GM23338 (cell line): Measurements from ENCODE around the gene CACNB2. TPM values are rescaled to one million over a fixed set of nuclear protein-coding genes. Genes with fewer than 3 reads are reported as not detected.

Experiments
- ATAC-seq: fragments of 200-7000 bp; cut with Tn5 transposase; 3 replicates; pipeline ENCODE4 v1.9.1; 2020
- DNase-seq: peaks from one replicate; pipeline ENCODE4 v3.0.0-alpha.2; 2015; ENCODE audit warnings: low spot score
- H2AFZ ChIP-seq: fragments of 200-600 bp; sonication (generic); 2 replicates; pipeline ENCODE4 v1.8.0; 2016; ENCODE audit warnings: antibody characterized with exemption, mild to moderate bottlenecking, moderate library complexity
- H3F3A ChIP-seq: fragments of 200-600 bp; sonication (generic); replicated peaks from 2 replicates; pipeline ENCODE4 v1.8.0; 2017; ENCODE audit warnings: antibody characterized with exemption, mixed run types, low read depth
- H3K27ac ChIP-seq: fragments of 200-600 bp; sonication (generic); 2 replicates; pipeline ENCODE4 v1.6.1; 2016; ENCODE audit warnings: low read depth
- H3K27me3 ChIP-seq: fragments of 200-600 bp; sonication (generic); 2 replicates; pipeline ENCODE4 v1.8.0; 2016; ENCODE audit warnings: mild to moderate bottlenecking, mixed run types, moderate library complexity; ENCODE audit not compliant: insufficient read depth
- H3K36me3 ChIP-seq: fragments of 200-600 bp; sonication (generic); 2 replicates; pipeline ENCODE4 v1.8.0; 2016; ENCODE audit warnings: mild to moderate bottlenecking; ENCODE audit not compliant: insufficient read depth
- H3K4me1 ChIP-seq: fragments of 200-600 bp; sonication (generic); 2 replicates; pipeline ENCODE4 v1.8.0; 2016; ENCODE audit warnings: mild to moderate bottlenecking, moderate library complexity; ENCODE audit not compliant: insufficient read depth
- H3K4me2 ChIP-seq: fragments of 200-600 bp; sonication (generic); 2 replicates; pipeline ENCODE4 v1.7.1; 2017; ENCODE audit warnings: mixed run types
- H3K4me3 ChIP-seq: fragments of 200-600 bp; sonication (generic); 2 replicates; pipeline ENCODE4 v1.6.1; 2016; ENCODE audit warnings: mixed run types
- H3K79me2 ChIP-seq: fragments of 200-600 bp; sonication (generic); replicated peaks from 2 replicates; pipeline ENCODE4 v1.8.0; 2017; ENCODE audit warnings: mild to moderate bottlenecking; ENCODE audit not compliant: insufficient read depth
- H3K9me2 ChIP-seq: fragments of 200-600 bp; sonication (generic); 2 replicates; pipeline ENCODE4 v1.8.0; 2017; ENCODE audit not compliant: insufficient read depth
- H4K20me1 ChIP-seq: fragments of 200-600 bp; sonication (generic); replicated peaks from 2 replicates; pipeline ENCODE4 v1.8.0; 2017; ENCODE audit warnings: mild to moderate bottlenecking; ENCODE audit not compliant: insufficient read depth
- H3K27ac Mint-ChIP-seq: 2 replicates; pipeline ENCODE4 v1.8.0; 2020; ENCODE audit warnings: inconsistent platforms, mild to moderate bottlenecking, moderate library complexity, mixed read lengths
- H3K27me3 Mint-ChIP-seq: 3 replicates; pipeline ENCODE4 v1.8.0; 2022; ENCODE audit warnings: low read depth, mild to moderate bottlenecking, moderate library complexity, mixed read lengths, inconsistent platforms; ENCODE audit not compliant: insufficient read depth, poor library complexity
- H3K36me3 Mint-ChIP-seq: 3 replicates; pipeline ENCODE4 v1.8.0; 2021; ENCODE audit warnings: low read depth, mild to moderate bottlenecking, inconsistent platforms, moderate library complexity, mixed read lengths
- H3K4me1 Mint-ChIP-seq: 3 replicates; pipeline ENCODE4 v1.8.0; 2020; ENCODE audit warnings: mild to moderate bottlenecking, inconsistent platforms, mixed read lengths
- H3K4me3 Mint-ChIP-seq: 3 replicates; pipeline ENCODE4 v1.8.0; 2021; ENCODE audit warnings: moderate library complexity, mild to moderate bottlenecking, inconsistent platforms, mixed read lengths
- H3K9me3 Mint-ChIP-seq: 3 replicates; pipeline ENCODE4 v1.8.0; 2020; ENCODE audit warnings: moderate library complexity, mild to moderate bottlenecking, inconsistent platforms, mixed read lengths
- CREB1 ChIP-seq: fragments of 250-450 bp; sonication (Bioruptor Pico); IDR thresholded peaks from 2 replicates; pipeline ENCODE4 v1.5.0; 2020; ENCODE audit warnings: low read depth, mild to moderate bottlenecking, moderate library complexity
- EZH2 ChIP-seq: fragments of 200-600 bp; sonication (generic); IDR thresholded peaks from one replicate; pipeline ENCODE4 v1.8.0; 2017; ENCODE audit warnings: antibody characterized with exemption, mild to moderate bottlenecking, low read depth; ENCODE audit not compliant: unreplicated experiment
- EZH2phosphoT487 ChIP-seq: fragments of 200-600 bp; sonication (generic); IDR thresholded peaks from one replicate; pipeline ENCODE4 v1.8.1; 2018; ENCODE audit warnings: antibody characterized with exemption; ENCODE audit not compliant: unreplicated experiment
- NANOG ChIP-seq: IDR thresholded peaks from 2 replicates; pipeline ENCODE4 v1.6.1; 2016; ENCODE audit warnings: antibody characterized with exemption, borderline replicate concordance
- STAT1 ChIP-seq: IDR thresholded peaks from one replicate; pipeline ENCODE4 v1.6.1; 2016; ENCODE audit warnings: antibody characterized with exemption; ENCODE audit not compliant: unreplicated experiment
- ZNF114 ChIP-seq: fragments of 250-450 bp; sonication (Bioruptor Pico); IDR thresholded peaks from 2 replicates; pipeline ENCODE4 v1.5.0; 2020; ENCODE audit warnings: mild to moderate bottlenecking, moderate library complexity
- ZNF331 ChIP-seq: fragments of 250-450 bp; sonication (Bioruptor Pico); IDR thresholded peaks from 2 replicates; pipeline ENCODE4 v1.5.0; 2020; ENCODE audit warnings: low read depth, mild to moderate bottlenecking, moderate library complexity
- ZNF462 ChIP-seq: fragments of 250-450 bp; sonication (Bioruptor Pico); IDR thresholded peaks from 2 replicates; pipeline ENCODE4 v1.5.0; 2020; ENCODE audit warnings: mild to moderate bottlenecking, moderate library complexity
- polyA plus RNA-seq: library from polyadenylated mRNA; unstranded; fragments of >200 nt; fragmentation: Nextera tagmentation; extraction: Ambion mirVana; gene quantifications from 2 replicates; pipeline ENCODE4 v1.2.1, GENCODE V29; 2016
- total RNA-seq: library from RNA; depleted of rRNA; stranded (reverse); fragments of >200 nt; shearing (Covaris generic); gene quantifications from 2 replicates; pipeline ENCODE4 v1.2.3, GENCODE V29; 2014
- TF ChIP-seq, protein P1 (sequence below): IDR thresholded peaks from one replicate; pipeline ENCODE4 v1.6.1; 2018; ENCODE audit warnings: antibody characterized with exemption; ENCODE audit not compliant: unreplicated experiment

CACNB2 gene
- total and polyA plus RNA-seq, 2 experiments from 2014 or later, result 5.0 to 5.9 TPM

DNA sequence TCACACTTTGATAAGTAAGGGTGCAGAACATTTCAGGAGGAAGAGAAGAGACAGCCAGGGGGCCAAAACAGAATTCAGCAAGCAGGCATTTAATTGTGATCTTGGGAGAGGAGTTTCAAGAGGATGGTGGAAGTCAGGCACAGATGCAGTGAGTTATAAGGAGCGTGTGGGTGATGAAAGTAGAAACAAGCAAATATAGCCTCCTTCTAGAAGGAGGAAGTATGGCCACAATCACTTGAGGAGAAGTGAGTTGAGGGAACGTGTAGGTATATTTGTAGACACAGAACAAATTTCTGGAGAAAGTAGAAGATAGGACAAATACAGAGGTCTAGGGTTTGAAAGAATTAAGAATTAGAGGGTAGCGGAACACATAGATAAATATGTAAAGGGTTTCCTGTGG is 165.8 kb downstream of the CACNB2 start:
- Mint-ChIP-seq H3K27me3 (peaks cover 2% of the 10 kb centered on the region), H3K36me3 (no peaks in the 10 kb centered on the region), H3K27ac (no peak overlapping the region), H3K4me1 (peaks cover 5% of the 10 kb centered on the region; the same call in 1 of the 3 replicates), H3K4me3 (no peak overlapping the region), H3K9me3 (no peaks in the 10 kb centered on the region)
- no peaks in the 10 kb centered on the region for H3F3A ChIP-seq
- DNase-seq (no peak), ATAC-seq (no peak)
- H3K79me2 ChIP-seq, result no peaks in the 10 kb centered on the region
- H3K27ac ChIP-seq, result no peak overlapping the region
- H2AFZ ChIP-seq, result no peak overlapping the region
- H3K36me3 ChIP-seq, result no peaks in the 10 kb centered on the region
- no peak overlapping the region for H3K4me2 ChIP-seq
- H4K20me1 ChIP-seq, result no peaks in the 10 kb centered on the region
- H3K4me1 ChIP-seq, result no peaks in the 10 kb centered on the region
- TF ChIP-seq ZNF462 (CRISPR knock-in tag) (no peak), EZH2phosphoT487 (no peak), EZH2 (no peak), CREB1 (CRISPR knock-in tag) (no peak)
- H3K4me3 ChIP-seq, result no peak overlapping the region
- H3K9me2 ChIP-seq, result no peaks in the 10 kb centered on the region
- no peaks in the 10 kb centered on the region for H3K27me3 ChIP-seq

- no peaks in the 10 kb centered on the region for H3K9me2 ChIP-seq
- no peak for ATAC-seq
- H3K27me3 Mint-ChIP-seq, result peaks cover 2% of the 10 kb centered on the region
- no peaks in the 10 kb centered on the region for H3K36me3 ChIP-seq
- H3K4me1 Mint-ChIP-seq, result peaks cover 5% of the 10 kb centered on the region; the same call in 2 of the 3 replicates
- no peaks in the 10 kb centered on the region for H3K27me3 ChIP-seq
- H3F3A ChIP-seq, result no peaks in the 10 kb centered on the region
- no peak overlapping the region for H3K4me3 ChIP-seq
- H3K27ac ChIP-seq, result no peak overlapping the region
- no peaks in the 10 kb centered on the region for H3K9me3 Mint-ChIP-seq
- no peaks in the 10 kb centered on the region for H3K36me3 Mint-ChIP-seq
- H3K79me2 ChIP-seq, result no peaks in the 10 kb centered on the region
- H3K27ac Mint-ChIP-seq, result no peak overlapping the region
- H3K4me2 ChIP-seq, result no peak overlapping the region
- H4K20me1 ChIP-seq, result no peaks in the 10 kb centered on the region
- no peak overlapping the region for H2AFZ ChIP-seq
- no peaks in the 10 kb centered on the region for H3K4me1 ChIP-seq
- DNase-seq, result no peak
- no peak overlapping the region for H3K4me3 Mint-ChIP-seq
- TF ChIP-seq ZNF114, result no peak
- no peak for TF ChIP-seq NANOG
- TF ChIP-seq, protein P1, sequence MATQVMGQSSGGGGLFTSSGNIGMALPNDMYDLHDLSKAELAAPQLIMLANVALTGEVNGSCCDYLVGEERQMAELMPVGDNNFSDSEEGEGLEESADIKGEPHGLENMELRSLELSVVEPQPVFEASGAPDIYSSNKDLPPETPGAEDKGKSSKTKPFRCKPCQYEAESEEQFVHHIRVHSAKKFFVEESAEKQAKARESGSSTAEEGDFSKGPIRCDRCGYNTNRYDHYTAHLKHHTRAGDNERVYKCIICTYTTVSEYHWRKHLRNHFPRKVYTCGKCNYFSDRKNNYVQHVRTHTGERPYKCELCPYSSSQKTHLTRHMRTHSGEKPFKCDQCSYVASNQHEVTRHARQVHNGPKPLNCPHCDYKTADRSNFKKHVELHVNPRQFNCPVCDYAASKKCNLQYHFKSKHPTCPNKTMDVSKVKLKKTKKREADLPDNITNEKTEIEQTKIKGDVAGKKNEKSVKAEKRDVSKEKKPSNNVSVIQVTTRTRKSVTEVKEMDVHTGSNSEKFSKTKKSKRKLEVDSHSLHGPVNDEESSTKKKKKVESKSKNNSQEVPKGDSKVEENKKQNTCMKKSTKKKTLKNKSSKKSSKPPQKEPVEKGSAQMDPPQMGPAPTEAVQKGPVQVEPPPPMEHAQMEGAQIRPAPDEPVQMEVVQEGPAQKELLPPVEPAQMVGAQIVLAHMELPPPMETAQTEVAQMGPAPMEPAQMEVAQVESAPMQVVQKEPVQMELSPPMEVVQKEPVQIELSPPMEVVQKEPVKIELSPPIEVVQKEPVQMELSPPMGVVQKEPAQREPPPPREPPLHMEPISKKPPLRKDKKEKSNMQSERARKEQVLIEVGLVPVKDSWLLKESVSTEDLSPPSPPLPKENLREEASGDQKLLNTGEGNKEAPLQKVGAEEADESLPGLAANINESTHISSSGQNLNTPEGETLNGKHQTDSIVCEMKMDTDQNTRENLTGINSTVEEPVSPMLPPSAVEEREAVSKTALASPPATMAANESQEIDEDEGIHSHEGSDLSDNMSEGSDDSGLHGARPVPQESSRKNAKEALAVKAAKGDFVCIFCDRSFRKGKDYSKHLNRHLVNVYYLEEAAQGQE, result no peak
- no peak for TF ChIP-seq EZH2
- no peak for TF ChIP-seq STAT1
- TF ChIP-seq EZH2phosphoT487, result no peak
- TF ChIP-seq ZNF331, result no peak
- no peak for TF ChIP-seq CREB1 (CRISPR knock-in tag)
Measured at GRCh38 chr10:18308600-18308999, 168.4 kb downstream of the CACNB2 start.
